Measurements from ENCODE around the gene PRAMEF18.
"Not testable (repeated sequence)": the region's sequence is repeated elsewhere in the genome, so short reads cannot be mapped to it uniquely, and the experiment has no call there.

Gene PRAMEF18

DNA sequence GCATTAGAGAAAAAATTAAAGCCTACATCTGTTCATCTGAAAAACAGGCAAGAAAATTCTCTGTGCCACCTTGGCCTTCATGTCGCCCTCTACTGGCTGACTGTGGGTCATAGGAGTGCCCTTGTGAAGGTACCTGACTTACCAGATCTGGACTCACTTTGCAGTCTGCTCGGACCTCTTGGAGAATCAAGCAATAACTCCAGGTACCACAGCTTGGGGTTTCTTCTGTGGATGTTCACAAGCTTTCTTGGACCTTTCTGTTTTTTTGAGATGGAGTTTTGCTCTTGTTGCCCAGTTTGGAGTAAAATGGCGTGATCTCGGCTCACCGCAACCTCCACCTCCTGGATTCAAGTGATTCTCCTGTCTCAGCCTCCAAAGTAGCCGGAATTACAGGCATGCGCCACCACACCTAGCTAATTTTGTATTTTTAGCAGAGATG is 2.4 kb upstream of the PRAMEF18 start:
- TF ChIP-seq, protein P1, sequence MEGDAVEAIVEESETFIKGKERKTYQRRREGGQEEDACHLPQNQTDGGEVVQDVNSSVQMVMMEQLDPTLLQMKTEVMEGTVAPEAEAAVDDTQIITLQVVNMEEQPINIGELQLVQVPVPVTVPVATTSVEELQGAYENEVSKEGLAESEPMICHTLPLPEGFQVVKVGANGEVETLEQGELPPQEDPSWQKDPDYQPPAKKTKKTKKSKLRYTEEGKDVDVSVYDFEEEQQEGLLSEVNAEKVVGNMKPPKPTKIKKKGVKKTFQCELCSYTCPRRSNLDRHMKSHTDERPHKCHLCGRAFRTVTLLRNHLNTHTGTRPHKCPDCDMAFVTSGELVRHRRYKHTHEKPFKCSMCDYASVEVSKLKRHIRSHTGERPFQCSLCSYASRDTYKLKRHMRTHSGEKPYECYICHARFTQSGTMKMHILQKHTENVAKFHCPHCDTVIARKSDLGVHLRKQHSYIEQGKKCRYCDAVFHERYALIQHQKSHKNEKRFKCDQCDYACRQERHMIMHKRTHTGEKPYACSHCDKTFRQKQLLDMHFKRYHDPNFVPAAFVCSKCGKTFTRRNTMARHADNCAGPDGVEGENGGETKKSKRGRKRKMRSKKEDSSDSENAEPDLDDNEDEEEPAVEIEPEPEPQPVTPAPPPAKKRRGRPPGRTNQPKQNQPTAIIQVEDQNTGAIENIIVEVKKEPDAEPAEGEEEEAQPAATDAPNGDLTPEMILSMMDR (IDR thresholded peaks at IDR 0.05; ENCODE audit: low read depth, low read length, missing control alignments), result peak; percentile 71
- no peak for DNase-seq (ENCODE audit: low read depth)
- no peak overlapping the region for H3K4me3 ChIP-seq (ENCODE audit: low read depth, low read length)

DNA sequence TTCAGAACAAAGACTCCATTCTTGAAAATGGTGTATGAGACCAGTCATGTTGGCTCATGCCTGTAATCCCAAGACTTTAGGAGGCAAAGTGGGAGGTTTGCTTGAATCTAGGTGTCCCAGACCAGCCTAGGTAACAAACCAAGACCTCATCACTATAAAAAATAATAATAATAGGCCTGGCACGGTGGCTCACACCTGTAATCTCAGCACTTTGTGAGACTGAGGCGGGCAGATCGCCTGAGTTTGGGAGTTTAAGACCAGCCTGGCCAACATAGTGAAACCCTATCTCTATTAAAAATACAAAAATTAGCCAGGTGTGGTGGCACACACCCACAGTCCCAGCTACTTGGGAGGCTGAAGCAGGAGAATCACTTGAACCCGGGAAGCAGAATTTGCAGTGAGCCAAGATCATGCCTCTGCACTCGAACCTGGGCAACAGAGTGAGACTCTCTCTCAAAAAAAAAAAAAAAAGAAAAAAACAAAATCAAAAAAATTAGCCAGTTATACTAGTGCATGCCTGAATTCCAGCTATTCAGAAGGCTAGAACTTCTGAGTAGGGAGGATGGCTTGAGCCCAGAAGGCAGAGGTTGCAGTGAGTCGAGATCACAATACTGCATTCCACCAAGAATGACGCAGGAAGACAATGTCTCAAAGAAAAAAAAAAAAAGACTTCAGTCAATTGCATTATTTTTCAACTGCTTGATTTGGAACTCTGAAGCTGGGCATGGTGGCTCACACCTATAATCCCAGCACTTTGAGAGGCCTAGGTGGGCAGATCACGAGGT is 1.5 kb upstream of the PRAMEF18 start:
- not testable (repeated sequence) for H3K4me3 ChIP-seq (ENCODE audit: low read depth, low read length)

DNA sequence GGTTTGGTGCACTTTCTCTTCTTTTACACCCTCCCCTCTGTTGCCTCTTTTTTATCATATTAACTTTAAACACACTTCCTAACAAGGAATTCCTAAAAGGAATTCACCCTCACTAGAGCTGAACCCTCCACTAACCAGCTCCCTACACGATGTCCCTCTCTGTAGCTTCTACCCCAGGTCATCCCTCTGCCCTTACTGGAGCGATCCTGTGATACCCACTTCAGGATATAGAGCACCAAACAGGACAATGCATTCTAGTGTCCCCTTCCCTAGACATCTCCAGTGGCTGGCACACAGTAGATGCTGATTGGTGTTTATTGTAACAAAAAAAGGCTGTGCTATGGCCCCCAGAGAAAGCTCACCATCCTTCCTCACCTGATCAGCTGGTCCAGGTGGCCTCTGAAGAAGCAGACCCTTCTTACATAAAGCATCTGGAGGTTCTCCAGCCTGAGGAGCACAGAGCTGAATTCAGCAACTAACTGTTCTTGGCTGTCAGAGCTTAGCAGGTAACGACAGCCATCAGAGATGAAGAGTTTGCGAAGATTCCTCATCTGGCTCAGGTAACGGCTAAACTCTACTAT is 1.4 kb downstream of the PRAMEF18 start:
- no peak overlapping the region for H3K4me3 ChIP-seq (ENCODE audit: low read depth, low read length)
- TF ChIP-seq, protein P1 (IDR thresholded peaks at IDR 0.05; ENCODE audit: low read depth, low read length, missing control alignments), result no peak
- no peak for DNase-seq (ENCODE audit: low read depth)

More for the DNA sequence above, 1.5 kb upstream of the PRAMEF18 start:
- DNase-seq (ENCODE audit: low read depth), result not testable (repeated sequence)

DNA sequence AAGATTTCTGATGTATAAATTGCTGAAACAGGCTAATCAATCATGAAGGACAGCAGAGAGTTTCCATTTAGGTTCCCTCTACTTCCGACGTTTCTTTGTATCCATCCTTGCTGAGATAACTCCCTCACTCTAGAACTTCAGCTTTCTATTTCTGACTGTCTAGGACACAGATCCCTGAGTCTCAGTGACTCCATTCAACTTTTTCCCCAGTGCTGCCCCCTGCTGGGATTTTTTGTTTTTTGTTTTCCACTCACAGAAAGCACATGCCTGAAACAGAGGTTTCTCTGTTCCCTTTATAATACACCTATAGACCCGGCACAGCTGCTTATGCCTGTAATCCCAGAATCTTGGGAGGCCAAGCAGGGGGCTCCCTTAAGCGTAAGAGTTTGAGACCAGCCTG is 3.2 kb downstream of the PRAMEF18 start:
- DNase-seq (ENCODE audit: low read depth), result not testable (repeated sequence)

DNA sequence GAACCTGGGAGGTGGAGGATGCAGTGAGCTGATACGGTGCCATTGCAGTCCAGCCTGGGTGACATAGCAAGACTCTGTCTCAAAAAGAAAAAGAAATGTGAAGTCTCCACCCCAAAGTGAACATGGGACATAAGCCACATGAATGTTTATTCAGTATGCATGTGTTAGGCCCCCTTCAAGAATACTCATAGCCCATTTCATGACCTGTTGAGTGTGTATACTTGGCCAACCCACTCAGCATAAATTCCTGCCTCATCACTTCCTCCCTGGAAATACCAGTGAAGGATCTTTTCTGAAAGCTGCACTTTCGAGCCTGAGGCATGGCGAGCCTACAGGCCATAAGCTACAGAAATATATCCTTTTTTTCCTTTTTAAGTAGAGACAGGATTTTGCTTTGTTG is 6.8 kb downstream of the PRAMEF18 start:
- DNase-seq (ENCODE audit: low read depth); H3K4me3 ChIP-seq (ENCODE audit: low read depth, low read length): not testable (repeated sequence)

More for the DNA sequence above, 3.2 kb downstream of the PRAMEF18 start:
- not testable (repeated sequence) for H3K4me3 ChIP-seq (ENCODE audit: low read depth, low read length)

DNA sequence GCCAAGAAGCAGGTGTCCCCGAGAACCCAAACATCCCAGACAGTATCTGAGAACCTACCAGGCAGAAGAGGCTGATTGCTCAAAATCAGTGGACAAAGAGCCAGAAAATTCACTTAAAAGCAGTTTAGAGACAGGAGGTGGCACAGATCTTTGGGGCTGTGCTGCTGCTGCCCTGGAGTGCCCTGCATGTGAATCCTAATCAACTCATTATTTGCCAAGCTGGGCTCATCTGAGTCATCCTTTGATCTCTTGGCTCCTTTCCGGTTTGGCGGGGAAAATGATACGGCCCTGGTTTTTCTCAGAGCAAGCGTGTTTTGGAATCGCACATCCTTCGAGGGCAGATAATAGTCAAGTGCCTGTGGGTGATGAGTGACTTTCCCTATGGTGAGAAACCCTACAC is 9.3 kb downstream of the PRAMEF18 start:
- DNase-seq (ENCODE audit: low read depth); H3K4me3 ChIP-seq (ENCODE audit: low read depth, low read length): not testable (repeated sequence)

DNA sequence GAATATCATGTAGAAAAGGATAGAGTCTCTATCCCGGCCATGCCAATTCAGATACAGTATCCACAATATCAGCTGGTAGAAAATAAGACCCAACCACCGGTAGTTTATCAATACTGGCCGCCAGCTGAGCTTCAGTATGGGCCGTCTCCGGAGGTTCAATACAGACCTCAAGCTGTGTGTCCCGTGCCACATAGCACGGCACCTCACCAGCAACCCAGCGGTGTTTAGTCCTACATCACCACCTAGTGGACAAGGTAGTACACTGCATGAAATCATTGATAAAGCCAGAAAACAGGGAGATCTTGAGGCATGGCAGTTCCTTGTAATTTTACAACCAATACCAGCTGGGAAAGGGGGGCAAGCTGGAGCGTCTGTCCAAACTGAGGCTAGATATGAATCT is 17.2 kb downstream of the PRAMEF18 start:
- not testable (repeated sequence) for DNase-seq (ENCODE audit: low read depth); H3K4me3 ChIP-seq (ENCODE audit: low read depth, low read length)

DNA sequence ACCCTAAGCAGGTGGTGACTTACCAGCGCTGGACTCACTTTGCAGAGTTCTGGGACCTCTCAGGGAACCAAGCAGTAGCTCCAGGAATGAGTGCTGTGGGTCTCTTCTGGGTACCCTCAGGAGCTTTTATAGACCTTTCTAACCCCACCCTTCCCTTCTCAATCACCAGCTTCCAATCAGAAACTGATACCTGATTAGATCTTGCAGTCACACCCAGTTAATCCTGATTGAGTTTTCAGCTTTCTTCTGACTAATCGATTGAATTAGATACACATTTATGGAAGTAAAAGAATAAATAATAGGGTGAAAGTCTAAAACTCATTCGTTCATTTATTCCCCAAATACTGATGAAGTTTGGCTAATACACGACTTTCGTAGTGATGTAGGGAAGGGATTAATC is 24.6 kb downstream of the PRAMEF18 start, which contains the start of gene PRAMEF13:
PRAMEF13 (minus strand) TSS at position 101 of the 400 bp plus-strand sequence. CDS start 1,820 bp downstream, outside the sequence.
- DNase-seq (ENCODE audit: low read depth); H3K4me3 ChIP-seq (ENCODE audit: low read depth, low read length): not testable (repeated sequence)
